ENCODE measurements around the gene KCNJ9.

GRCh38 chr1:160115545-160116282 is 34.4 kb downstream of the KCNJ9 start, which contains the start of gene ATP1A2:
- TF ChIP-seq GATA2 (IDR thresholded peaks at IDR 0.05; ENCODE audit: low read depth, low read length), result no peak
- no peak for TF ChIP-seq GATA3 (IDR thresholded peaks at IDR 0.05; ENCODE audit: low read depth, low read length)

Measured in SH-SY5Y (cell line).